T-helper 22 cell (primary cell): ENCODE measurements around the gene COL6A5.
"Not testable (repeated sequence)": the region's sequence is repeated elsewhere in the genome, so short reads cannot be mapped to it uniquely, and the experiment has no call there.

Experiments
- DNase-seq: peaks from one replicate; pipeline ENCODE4 v3.0.0-alpha.2; 2020; ENCODE audit warnings: low read depth

The COL6A5 gene

DNA sequence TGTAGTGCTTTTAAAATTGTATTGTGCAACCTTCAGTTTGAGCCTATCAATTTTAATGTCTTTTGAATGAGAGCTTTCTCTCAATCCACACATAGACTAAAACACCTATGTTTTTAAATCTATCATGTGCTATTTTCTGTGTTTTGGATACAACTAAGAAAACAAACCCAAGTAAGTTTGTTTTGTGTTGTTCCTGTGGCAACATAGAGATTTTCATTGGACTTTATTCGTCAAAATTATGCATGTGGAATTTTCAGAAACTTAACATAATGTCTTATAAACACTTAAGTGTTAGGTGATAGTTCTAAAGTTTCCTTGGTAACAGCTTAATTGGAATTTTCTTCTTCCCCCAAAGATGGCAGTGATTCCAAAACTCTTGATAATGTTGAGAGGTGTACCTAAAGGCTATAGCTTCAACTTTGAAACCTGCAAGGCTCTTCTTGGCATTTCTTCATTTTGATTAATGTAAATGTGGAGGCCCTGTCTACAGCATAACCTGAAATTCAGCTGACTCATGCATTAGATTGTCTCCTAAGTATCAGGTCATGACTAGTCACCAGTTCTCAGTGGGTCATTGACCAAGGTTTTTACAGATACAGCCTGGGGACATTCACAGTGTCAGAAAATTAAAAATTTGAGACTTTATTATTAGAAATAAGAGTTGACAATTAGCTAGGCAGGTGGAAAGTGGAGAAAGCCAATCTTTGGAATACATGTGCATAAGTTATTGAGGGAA is 44.4 kb downstream of the COL6A5 start:
- no peak for DNase-seq

DNA sequence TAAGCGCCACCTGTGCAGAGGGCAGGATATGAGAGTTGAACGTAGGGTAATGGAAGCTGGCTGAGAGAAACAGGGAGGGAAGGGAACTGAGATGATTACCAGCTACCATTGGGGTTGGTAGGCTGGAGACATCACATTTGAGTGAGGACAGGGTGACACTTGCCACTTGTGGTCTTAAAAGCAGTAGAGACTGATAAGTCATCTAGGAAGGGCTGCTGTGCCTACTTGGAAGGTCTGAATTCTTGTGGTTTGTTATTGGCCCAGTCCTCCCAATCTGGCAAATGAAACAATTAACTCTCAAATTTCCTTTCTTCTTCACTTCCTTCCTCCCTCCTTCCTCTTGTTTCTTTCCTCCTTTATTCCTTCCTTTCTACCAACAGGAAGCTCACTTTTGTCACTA is 46.8 kb downstream of the COL6A5 start:
- DNase-seq: no peak

DNA sequence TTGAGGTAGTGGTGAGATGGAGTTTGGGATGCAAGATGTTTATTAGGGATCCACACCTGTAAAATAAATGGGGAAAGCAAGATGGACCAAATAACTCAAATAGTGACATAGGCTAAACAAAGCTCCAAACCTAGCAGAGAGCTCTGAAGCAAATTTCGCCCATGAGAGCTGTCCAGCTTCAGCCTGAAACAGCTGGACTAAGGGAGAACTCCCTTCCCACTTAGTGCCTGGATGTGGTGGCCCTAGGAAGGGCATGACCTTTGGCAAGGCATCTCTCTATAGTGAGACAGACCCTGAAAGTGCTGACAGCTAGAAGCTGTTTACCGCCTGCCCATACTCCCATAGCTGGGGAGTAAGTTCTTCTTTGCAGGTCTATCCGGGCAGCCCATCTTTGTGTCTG is 48.1 kb downstream of the COL6A5 start:
- no peak for DNase-seq

DNA sequence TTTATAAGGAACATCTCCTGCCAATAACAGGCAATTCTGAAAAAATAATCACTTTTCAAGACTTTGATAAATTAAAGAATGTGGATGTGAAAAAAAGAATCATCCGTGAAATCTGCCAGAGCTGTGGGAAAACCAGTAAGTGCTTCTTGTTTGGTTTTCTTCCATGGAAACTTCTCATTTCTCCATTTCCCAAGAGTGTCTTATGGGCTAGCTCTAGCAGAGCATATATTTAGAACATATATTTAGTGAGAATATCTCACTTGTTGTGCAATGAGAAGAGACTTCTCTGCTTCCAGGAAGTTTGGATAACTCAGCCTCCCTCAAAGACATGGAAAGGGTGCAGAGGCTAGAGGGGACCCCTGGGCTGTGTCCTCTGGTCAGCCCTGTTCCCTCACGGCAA is 49.9 kb downstream of the COL6A5 start:
- DNase-seq: no peak

DNA sequence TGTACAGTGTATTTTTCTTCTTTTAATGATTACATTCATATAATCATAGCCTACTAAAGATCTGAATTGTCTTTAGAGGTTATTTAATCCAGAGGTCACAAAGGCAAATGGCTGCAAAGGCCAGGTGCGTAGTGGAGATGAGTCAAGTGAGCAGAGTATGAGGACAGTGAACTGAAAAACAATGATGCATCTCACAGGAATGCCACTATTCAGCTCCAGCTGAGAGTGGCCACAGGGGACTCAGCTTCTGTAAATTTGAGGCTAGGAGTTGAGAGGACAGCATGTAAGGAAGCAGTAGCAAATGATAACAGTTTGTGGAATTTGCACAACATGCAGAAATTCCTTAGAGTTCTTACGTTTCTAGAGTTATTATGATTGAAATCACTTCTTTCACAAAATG is 50.4 kb downstream of the COL6A5 start:
- DNase-seq: no peak

DNA sequence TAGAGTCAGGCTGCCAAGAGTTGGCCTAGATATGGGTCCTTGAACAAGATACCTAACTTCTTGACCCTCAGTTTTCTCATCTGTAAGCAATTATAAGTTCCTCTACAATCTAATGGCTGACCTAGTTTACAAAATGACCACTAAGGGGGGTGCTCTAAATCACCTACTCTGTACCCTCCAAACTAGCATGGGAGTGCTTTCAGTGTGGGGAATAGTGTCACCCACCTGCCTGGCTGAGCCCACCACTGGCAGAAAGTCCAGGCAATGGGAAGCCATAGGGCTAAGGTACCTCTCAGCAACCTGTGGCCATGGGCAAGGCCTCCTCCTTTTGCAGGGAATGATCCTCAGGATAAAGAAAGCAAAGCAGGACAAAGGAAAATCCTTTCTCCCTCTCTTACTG is 58.9 kb downstream of the COL6A5 start:
- no peak for DNase-seq

DNA sequence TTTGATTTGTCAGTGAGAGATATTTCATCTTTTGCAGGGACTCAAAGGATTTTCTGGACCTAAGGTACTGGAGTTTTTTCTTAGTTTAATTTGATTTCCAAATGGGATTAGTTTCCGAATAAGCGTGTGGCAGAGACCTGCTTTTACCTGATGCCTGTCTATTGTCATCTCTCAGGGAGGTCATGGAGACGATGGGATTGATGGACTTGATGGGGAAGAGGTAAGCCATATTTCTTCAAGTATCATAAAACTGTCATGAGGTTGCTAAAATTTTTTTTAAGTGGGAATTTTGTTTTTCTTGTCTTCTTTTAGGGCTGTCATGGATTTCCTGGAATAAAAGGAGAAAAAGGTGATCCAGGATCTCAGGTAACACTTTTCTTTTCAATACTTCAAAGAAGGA is 60.5 kb downstream of the COL6A5 start:
- no peak for DNase-seq

DNA sequence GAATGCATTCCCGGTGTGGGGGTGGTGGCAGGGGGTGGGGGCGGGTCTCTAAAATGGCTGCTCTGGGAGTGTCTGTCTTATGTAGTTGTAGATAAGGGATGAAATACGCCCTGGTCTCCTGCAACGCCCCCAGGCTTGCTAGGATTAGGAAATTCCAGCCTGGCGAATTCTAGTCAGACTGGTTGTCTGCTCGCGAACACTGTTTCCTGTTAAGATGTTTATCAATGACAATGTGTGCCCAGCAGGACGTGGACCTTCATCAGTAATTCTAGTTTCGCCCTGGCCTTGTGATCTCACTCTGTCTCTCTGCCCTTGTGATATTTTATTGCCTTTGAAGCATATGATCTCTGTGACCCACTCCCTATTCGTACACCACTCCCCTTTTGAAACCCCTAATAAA is 62.8 kb downstream of the COL6A5 start:
- not testable (repeated sequence) for DNase-seq

DNA sequence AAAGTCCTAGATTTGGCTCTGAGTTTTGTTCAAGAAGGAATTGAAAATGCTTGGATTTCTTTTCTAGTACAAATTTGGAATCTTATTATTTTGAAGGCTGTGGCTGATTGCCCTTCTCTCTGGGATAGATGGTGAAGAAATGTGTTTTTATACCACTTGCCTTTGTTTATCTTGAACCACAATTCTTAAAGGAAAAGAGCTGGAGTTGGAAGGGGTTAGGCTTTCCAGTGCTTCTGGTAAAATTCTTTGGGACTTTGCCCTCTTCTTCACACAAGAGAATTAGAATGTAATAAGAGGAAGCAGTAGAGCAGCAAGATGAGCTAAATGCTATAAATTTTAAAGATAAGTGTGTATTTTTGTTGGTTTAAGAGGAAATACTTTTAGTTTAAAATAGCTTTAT is 65.8 kb downstream of the COL6A5 start:
- DNase-seq: no peak

DNA sequence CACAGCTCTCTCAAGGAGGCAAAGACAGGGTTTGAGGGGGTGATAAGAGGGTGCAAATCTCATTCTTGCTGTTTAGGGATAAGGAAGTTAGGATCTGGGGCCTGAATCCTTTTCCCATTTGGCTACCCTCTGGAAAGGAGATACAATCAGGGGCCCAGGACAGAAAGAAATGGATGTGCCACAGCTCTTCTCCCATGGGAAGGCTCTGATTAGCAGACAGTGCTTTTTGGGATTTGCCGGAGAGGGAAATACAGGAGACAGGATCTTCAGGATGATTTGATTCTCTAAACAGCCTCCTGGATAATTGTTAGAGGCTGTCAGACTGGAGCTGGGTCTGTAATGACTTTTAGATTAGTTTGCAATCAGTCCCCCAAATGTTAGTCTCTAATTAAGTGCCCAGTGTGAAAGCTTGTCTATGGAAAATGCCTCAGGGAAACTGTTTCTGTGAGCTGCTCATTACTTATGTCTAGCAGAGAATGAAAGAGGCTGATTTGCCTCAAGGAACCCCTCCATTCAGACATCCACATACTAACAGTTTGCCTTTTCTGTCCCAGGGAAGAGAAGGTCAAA is 67.6 kb downstream of the COL6A5 start:
- DNase-seq: no peak

DNA sequence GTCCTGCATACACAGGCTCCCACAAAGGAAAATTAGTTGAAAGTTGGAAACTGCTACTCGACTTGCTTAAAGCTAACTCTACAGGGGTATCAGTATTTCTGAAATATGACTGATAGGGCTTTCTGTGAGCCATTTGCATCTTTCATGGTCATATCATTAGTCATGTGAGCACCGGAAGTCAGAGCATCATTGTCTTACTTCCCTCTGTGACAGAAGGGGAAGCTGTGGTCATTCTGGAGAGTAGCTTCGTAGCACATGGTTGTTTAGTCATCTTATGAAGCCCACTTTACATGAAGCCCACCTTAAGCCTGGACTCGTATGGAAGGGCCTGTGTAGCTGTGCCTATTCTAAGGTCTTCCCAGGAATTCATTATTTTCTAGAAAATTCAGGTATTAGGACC is 69.0 kb downstream of the COL6A5 start:
- no peak for DNase-seq

DNA sequence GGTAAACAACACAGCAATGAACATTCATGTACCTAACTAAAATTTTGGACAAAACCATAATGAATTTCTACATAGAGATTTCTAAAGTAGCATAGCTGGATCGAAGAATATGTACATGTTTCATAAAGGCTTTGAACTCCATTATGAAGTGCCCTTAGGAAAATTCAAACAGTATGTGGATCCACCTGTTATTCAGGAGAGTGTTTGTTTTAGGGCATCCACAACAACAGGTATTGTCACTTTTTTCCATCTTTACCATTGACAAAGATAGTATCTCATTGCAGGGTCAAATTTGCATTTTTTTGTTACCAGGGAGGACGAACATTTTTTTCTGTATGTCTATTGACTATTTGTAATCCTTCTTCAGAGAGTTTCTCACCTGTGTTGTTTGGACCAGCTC is 75.0 kb downstream of the COL6A5 start:
- DNase-seq: no peak

DNA sequence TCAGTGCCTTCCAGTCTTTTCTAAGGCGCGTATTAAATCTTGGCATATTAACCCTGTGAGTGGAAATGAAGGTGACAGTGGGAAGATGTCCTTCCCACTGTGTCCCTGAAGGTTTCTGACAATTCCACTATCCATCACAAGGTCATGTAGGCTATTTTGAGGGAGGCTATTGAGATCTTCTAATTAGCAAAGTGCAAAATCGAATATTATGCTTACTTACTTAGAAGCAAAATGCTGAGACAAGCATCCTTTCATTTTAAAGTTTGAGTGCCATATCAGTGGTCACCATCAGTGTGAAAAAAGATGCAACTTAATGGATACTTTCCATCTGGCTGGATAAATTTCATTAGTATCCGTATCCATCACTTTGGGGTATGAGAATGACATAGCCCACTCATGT is 77.6 kb downstream of the COL6A5 start:
- DNase-seq: no peak

DNA sequence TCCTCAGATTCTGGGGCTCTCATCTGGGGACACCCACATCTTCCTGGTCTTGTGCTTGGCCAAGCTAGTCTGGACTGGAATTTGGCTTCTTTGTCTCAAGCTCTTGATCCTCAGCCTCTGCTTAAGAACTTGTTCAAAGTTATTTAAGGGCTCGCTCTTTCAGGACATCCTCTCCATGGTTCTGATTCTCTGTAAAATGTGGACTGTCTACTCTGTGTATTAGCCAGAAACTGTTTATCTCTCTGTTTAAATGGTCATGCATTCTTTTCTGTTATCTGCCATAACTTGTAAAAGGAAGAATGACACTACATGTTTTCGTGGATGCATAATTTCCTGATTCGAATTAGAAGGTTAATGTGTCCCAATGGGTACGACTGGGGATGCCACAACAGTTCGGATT is 79.4 kb downstream of the COL6A5 start:
- no peak for DNase-seq

DNA sequence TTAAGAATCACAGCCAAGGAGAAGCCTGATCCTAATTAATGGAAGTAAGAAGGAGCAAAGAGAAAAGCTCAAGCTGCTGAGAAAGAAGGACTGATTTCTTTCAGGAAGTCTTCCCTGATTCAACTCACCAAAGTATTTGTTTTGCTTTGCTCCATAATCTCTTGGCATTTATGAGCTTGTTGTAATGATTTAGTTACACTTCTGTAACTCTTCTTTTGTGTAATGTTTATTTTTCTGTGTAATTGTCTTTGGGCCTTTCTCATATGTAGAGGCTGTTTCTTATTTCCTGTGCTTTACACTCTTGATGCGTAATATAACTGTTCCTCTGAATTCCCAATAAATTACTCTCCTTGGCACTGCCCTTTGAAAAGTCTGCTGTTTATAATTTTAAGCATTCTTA is 80.0 kb downstream of the COL6A5 start:
- no peak for DNase-seq

DNA sequence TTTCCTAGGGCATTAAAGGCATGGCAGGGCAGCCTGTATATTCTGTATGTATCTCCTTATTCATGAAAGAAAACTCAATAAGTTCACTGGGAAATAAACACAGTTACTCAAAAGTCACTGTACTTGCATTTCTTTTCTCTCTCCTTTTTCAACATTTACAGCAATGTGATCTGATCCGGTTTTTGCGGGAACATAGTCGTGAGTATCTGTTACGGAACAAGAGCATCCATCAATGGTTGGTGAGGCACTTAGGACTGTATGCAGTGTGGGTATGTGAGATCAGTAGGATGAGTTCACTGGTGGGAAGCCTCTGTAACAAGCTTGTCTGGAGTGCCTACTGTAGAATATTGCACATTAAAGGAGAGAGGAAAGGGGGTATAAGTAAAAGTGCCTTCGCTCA is 80.7 kb downstream of the COL6A5 start:
- no peak for DNase-seq

DNA sequence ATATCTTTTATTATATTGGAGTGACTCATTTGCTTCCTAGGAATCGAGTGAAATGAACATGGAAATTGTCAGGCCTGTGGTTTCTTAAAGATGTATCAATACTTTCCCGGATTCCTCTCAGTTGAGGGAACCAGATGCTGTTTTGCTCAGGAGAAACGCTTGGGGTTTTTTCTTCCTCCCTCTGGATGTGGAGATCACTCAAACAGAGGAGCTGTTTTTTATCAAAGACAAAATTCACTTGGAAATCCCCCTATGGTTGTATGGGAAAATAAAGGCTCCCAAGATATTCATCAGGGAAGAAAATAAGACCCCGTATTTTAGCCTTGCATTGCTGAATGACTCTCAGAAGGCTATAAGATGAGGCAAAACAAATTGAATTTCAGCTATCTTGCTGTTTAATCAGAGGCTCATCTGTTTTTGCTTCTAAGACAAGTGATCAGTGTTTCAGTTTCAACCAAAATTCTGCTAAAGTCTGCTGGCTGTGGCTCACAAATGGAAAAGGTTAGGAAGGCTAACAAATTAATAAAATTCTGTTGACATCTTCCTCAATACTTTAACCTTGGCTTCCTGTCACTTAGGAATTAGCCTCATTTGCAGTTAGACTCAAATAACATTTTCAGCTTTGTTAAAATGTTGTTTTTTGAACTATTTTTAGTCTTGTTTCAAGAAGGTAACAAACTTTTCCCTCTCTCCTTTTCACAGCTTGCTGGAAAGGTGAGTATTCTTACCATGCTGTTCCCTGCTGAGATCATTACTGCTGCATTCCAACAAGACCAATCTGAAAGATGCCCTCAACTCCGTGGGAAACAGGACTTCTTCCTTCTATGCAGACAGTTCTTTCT is 83.6 kb downstream of the COL6A5 start:
- DNase-seq: no peak

DNA sequence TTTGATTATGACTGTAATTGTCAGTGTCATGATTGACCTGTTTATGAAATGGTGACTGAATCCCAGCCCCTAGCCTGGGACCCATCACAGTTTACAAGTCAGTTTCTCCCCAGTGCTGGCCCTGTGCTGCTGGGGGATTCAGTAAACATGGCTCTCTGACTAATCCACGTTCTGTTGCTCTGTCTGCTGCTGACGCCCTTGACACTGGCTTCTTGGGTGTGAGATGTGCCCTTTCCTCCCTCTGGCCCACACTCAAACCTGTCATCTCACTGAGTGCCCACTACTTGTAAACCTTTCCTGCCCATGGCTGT is 84.2 kb downstream of the COL6A5 start:
- DNase-seq: no peak

DNA sequence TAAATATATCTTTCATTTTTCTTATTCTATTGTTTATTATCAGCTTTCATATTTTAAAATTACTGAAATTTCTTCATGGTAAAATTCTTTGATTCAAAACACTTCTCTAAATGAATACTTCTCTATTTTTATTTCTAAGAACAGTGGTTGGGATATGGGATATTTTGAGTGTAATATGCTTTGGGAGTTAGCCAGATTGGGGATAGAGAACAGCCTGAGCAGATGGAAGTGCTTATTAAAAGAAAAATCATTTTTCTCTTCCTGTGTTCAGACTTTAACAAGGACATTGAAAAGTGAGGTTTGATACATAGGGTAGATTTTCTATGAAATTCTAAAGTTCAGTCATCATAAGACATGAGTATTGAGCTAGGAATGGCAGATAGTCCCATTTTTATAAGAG is 84.8 kb downstream of the COL6A5 start:
- DNase-seq: no peak

DNA sequence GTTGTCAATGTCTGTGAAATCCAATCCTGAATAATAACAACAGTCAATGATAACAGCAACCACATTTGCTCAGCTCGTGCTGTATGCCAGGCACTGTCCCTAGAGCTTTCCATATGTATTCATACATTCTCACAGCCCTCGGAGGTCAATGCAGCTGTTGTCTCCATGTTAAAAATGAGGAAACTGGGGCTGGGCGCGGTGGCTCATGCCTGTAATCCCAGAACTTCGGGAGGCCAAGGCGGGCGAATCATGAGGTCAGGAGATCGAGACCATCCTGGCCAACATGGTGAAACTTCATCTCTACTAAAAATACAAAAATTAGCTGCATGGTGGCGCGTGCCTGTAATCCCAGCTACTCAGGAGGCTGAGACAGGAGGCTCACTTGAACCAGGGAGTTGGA is 86.6 kb downstream of the COL6A5 start:
- DNase-seq: not testable (repeated sequence)

DNA sequence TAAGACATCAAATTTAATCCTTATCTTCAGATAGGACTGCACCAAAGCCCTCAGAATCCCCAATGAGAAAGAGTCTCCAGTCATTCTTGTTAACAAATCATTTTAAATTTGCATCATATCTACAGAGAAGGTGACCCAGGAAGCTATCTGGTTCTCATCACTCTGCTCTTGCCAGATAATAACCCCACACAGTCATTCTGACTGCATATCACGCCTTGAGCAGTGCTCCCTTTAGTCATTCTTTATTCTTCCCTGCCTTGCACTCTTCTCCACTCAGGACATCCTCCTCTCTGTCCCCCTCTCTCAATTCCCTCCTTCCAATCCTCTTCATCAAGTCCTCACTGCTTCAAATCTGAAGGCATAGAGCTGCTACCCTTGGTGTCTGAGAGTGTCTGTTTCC is 87.8 kb downstream of the COL6A5 start:
- no peak for DNase-seq

DNA sequence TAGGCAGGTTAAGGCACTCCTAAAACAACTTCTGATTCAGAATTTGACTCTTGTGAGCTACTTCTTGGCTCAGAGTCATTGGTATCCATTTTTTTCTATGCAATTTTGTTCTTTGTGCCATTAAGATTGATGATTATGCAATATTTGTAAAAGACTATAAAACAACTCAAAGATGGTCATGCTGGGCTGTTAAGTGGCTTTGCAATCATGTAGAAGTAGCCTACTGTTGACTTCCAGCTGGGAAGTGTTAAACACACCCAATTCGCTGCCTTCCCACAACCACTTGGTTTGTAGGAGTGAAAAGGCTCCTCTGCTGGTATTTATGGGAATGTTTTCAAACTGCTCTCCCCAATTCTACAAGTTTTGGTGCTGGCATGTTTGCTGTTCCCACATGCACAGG is 96.8 kb downstream of the COL6A5 start:
- no peak for DNase-seq

DNA sequence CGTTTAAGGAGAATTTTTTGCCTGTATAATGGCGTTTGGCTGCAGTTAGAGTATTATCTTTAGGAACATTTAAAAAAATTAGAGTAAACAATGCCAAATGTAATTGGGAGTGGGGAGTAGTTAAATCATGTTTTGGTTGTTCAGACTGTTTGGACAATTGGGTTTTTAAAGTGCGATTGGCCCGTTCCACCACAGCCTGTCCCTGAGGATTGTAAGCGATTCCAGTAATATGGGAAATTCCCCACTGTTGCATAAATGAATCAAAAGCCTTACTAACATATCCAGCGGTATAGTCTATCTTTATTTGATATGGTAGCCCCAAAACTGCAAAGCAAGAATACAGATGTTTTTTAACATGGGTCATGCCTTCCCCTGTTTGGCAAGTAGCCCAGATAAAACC is 101.4 kb downstream of the COL6A5 start:
- DNase-seq: not testable (repeated sequence)

DNA sequence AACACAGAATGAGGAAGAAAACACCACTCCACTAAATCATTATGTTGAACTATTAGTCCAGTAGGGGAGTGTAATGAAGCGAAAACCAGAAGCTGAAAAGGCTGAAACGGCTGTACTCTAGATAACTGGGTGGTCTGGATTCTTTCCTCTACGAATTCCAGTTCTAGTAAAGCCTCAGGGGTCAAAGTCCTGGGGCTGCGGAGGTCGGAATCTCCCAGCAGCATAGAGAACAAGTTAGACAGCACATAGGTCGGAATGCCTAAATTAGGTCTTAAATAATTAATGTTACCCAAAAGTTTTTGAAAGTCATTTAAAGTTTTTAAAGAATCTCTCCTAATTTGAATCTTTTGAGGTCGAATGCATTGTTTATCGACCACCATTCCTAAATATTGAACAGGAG is 102.7 kb downstream of the COL6A5 start:
- not testable (repeated sequence) for DNase-seq
